K562 (cell line): Measurements from ENCODE around the gene IL4I1. TPM values are rescaled to one million over a fixed set of nuclear protein-coding genes. Genes with fewer than 3 reads are reported as not detected.
A peak's percentile ranks its signal among the peaks of the same experiment; 100 is the strongest.

Source experiments
- CBFA2T3 ChIP-seq: fragments of 450-650 bp; IDR thresholded peaks from 2 replicates; pipeline ENCODE4 v1.6.1; 2017
- CREB1 ChIP-seq, 2 experiments: sonication (generic) in 1 of 2; formaldehyde crosslinking in 1 of 2; IDR thresholded peaks; 2 replicates each; pipeline versions ENCODE4 v1.6.1 to v1.8.0; 2012 to 2022; ENCODE audit warnings: inconsistent platforms in 1 of 2, mild to moderate bottlenecking in 1 of 2, missing genetic modification reagents in 1 of 2, moderate library complexity in 1 of 2
- DDX20 ChIP-seq: fragments of 450-650 bp; IDR thresholded peaks from 2 replicates; pipeline ENCODE4 v1.6.1; 2016; ENCODE audit warnings: missing genetic modification characterization, low read depth, mild to moderate bottlenecking, missing compliant biosample characterization, moderate library complexity
- FOXJ2 ChIP-seq: fragments of 200-800 bp; sonication (Bioruptor generic); IDR thresholded peaks from 2 replicates; pipeline ENCODE4 v1.6.1; 2016; ENCODE audit warnings: missing genetic modification characterization, missing compliant biosample characterization
- GATAD2A ChIP-seq: fragments of 450-650 bp; IDR thresholded peaks from 2 replicates; pipeline ENCODE4 v1.6.1; 2017
- HDAC1 ChIP-seq, 2 experiments: fragments of 450-650 bp; IDR thresholded peaks; 2 replicates each; pipeline ENCODE4 v1.6.1; 2016 to 2017; ENCODE audit warnings: inconsistent platforms in 1 of 2, mild to moderate bottlenecking in 1 of 2, moderate library complexity in 1 of 2
- KAT7 ChIP-seq: sonication (generic); formaldehyde crosslinking; IDR thresholded peaks from 2 replicates; pipeline ENCODE4 v1.8.0; 2022; ENCODE audit warnings: missing genetic modification reagents, mild to moderate bottlenecking, borderline replicate concordance
- KLF16 ChIP-seq: IDR thresholded peaks from 2 replicates; pipeline ENCODE4 v1.6.1; 2016; ENCODE audit warnings: antibody characterized with exemption
- NR2C2 ChIP-seq, 2 experiments: fragments of 200-800 bp in 1 of 2; sonication (Bioruptor generic) in 1 of 2; sonication (generic) in 1 of 2; formaldehyde crosslinking in 1 of 2; IDR thresholded peaks; 2 replicates each; pipeline versions ENCODE4 v1.6.1 to v1.8.0; 2016 to 2022; ENCODE audit warnings: mild to moderate bottlenecking in 1 of 2, missing compliant biosample characterization in 1 of 2, missing genetic modification characterization in 1 of 2, missing genetic modification reagents in 1 of 2
- POLR2H ChIP-seq: IDR thresholded peaks from 2 replicates; pipeline ENCODE4 v1.6.1; 2016; ENCODE audit warnings: missing genetic modification characterization, low read depth, mild to moderate bottlenecking, control low read depth, missing compliant biosample characterization, moderate library complexity
- RBM22 ChIP-seq: fragments of 200-400 bp; formaldehyde crosslinking; IDR thresholded peaks from 2 replicates; pipeline ENCODE4 v1.6.1; 2018; ENCODE audit warnings: low read length, low read depth; ENCODE audit not compliant: poor library complexity, severe bottlenecking
- SRSF1 ChIP-seq: fragments of 200-400 bp; formaldehyde crosslinking; IDR thresholded peaks from 2 replicates; pipeline ENCODE4 v1.6.1; 2017; ENCODE audit warnings: mild to moderate bottlenecking, low read depth, low read length, moderate library complexity
- TFAP4 ChIP-seq: sonication (generic); formaldehyde crosslinking; IDR thresholded peaks from 2 replicates; pipeline ENCODE4 v1.8.0; 2022; ENCODE audit warnings: missing genetic modification reagents, mild to moderate bottlenecking, moderate library complexity, borderline replicate concordance
- TRIM24 ChIP-seq, 2 experiments: fragments of 450-650 bp; IDR thresholded peaks; 2 replicates each; pipeline ENCODE4 v1.6.1; 2016
- UBTF ChIP-seq, 2 experiments: IDR thresholded peaks; 2 replicates each; pipeline ENCODE4 v1.6.1; 2012; ENCODE audit warnings: improper control_type of control experiment in 2 of 2, low read depth in 2 of 2, low read length in 2 of 2, borderline replicate concordance in 1 of 2
- ZSCAN29 ChIP-seq: fragments of 450-650 bp; IDR thresholded peaks from 2 replicates; pipeline ENCODE4 v1.6.1; 2017
- polyA plus RNA-seq, 8 experiments: library from polyadenylated mRNA; depleted of rRNA in 4 of 8; stranded (reverse) in 5 of 8; unstranded in 3 of 8; fragments of >200 nt; fragmentation: Nextera tagmentation in 2 of 8; fragmentation: Illumina TruSeq in 1 of 8; extraction: Ambion mirVana in 2 of 8; extraction: Trizol in 1 of 8; gene quantifications; 2 replicates each; pipeline versions ENCODE4 v1.2.1 to v1.2.3, GENCODE V29; 2011 to 2014; ENCODE audit warnings: inconsistent platforms in 1 of 8, missing spikeins in 1 of 8
- total RNA-seq, 7 experiments: library from RNA; depleted of rRNA in 6 of 7; stranded (reverse); fragments of >200 nt in 6 of 7; fragmentation: Illumina TruSeq in 2 of 7; extraction: Trizol in 2 of 7; gene quantifications; 2 replicates each; pipeline versions ENCODE4 v1.2.1 to v1.2.3, GENCODE V29; 2011 to 2021; ENCODE audit warnings: low replicate concordance in 1 of 7
- TF ChIP-seq, protein P1 (sequence below): fragments of 200-800 bp; sonication (Bioruptor generic); IDR thresholded peaks from 2 replicates; pipeline ENCODE4 v1.6.1; 2017; ENCODE audit warnings: missing genetic modification characterization, missing compliant biosample characterization
- TF ChIP-seq, protein P2 (sequence below): fragments of 250-450 bp; sonication (Bioruptor Pico); IDR thresholded peaks from 2 replicates; pipeline ENCODE4 v1.8.0; 2022; ENCODE audit warnings: inconsistent platforms, mild to moderate bottlenecking, moderate library complexity, borderline replicate concordance
- TF ChIP-seq, protein P3 (sequence below): sonication (generic); formaldehyde crosslinking; IDR thresholded peaks from 2 replicates; pipeline ENCODE4 v1.5.0; 2020; ENCODE audit warnings: missing genetic modification reagents

Gene IL4I1
- total and polyA plus RNA-seq, 9 of the 15 experiments (the other 6 are each of a cell fraction or from before 2014, with no cell fraction given) = 0.06 to 0.95 (median 0.43) TPM; not detected in 2

- peak in 1 of 2 experiments; percentile 81; a peak in 1 of 4 replicates for TF ChIP-seq UBTF (IDR thresholded peaks at IDR 0.05; ENCODE audit: borderline replicate concordance in 1 of 2, low read depth in 2 of 2, low read length in 2 of 2)
- TF ChIP-seq SRSF1 = no peak
- no peak for TF ChIP-seq POLR2H (tag)
- TF ChIP-seq FOXJ2 (tag) = 0 out of 2 replicates have a peak, but pooled peaks have one; percentile 44
- TF ChIP-seq DDX20 (tag) = no peak
- TF ChIP-seq TFAP4 (CRISPR knock-in tag) = peak; percentile 97
- TF ChIP-seq ZSCAN29 = peak; percentile 23; the same call in 1 of the 2 replicates
- TF ChIP-seq, protein P1, sequence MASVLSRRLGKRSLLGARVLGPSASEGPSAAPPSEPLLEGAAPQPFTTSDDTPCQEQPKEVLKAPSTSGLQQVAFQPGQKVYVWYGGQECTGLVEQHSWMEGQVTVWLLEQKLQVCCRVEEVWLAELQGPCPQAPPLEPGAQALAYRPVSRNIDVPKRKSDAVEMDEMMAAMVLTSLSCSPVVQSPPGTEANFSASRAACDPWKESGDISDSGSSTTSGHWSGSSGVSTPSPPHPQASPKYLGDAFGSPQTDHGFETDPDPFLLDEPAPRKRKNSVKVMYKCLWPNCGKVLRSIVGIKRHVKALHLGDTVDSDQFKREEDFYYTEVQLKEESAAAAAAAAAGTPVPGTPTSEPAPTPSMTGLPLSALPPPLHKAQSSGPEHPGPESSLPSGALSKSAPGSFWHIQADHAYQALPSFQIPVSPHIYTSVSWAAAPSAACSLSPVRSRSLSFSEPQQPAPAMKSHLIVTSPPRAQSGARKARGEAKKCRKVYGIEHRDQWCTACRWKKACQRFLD (CRISPR knock-in tag) = peak; percentile 97
- peak; percentile 78; the same call in 1 of the 2 replicates for TF ChIP-seq CREB1 (IDR thresholded peaks at IDR 0.05)
- TF ChIP-seq CREB1 (CRISPR knock-in tag; IDR thresholded peaks at IDR 0.05) = peak; percentile 94
- TF ChIP-seq RBM22 = no peak
- TF ChIP-seq KLF16 = peak; percentile 91
- TF ChIP-seq NR2C2 (CRISPR knock-in tag; IDR thresholded peaks at IDR 0.05) = peak; percentile 93
- TF ChIP-seq NR2C2 (tag; IDR thresholded peaks at IDR 0.05) = peak; percentile 30; the same call in 1 of the 2 replicates
- TF ChIP-seq CBFA2T3 = 0 out of 2 replicates have a peak, but pooled peaks have one; percentile 27
- TF ChIP-seq, protein P2, sequence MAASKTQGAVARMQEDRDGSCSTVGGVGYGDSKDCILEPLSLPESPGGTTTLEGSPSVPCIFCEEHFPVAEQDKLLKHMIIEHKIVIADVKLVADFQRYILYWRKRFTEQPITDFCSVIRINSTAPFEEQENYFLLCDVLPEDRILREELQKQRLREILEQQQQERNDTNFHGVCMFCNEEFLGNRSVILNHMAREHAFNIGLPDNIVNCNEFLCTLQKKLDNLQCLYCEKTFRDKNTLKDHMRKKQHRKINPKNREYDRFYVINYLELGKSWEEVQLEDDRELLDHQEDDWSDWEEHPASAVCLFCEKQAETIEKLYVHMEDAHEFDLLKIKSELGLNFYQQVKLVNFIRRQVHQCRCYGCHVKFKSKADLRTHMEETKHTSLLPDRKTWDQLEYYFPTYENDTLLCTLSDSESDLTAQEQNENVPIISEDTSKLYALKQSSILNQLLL = no peak
- TF ChIP-seq, protein P3, sequence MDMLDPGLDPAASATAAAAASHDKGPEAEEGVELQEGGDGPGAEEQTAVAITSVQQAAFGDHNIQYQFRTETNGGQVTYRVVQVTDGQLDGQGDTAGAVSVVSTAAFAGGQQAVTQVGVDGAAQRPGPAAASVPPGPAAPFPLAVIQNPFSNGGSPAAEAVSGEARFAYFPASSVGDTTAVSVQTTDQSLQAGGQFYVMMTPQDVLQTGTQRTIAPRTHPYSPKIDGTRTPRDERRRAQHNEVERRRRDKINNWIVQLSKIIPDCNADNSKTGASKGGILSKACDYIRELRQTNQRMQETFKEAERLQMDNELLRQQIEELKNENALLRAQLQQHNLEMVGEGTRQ (CRISPR knock-in tag) = peak; percentile 75
- peak; percentile 99 for TF ChIP-seq KAT7
- peak; percentile 71; the same call in 1 of the 2 replicates for TF ChIP-seq GATAD2A
- TF ChIP-seq TRIM24 (IDR thresholded peaks at IDR 0.05) = peak in 1 of 2 experiments; percentile 81; a peak in 2 of 4 replicates
- TF ChIP-seq HDAC1 (IDR thresholded peaks at IDR 0.05) = peak in 1 of 2 experiments; percentile 97; a peak in 2 of 4 replicates
Measured at GRCh38 chr19:49889687-49890348, 6.9 kb downstream of the IL4I1 start (continued).
